RWPE1 (cell line): Measurements from ENCODE around the gene KSR1.

Experiments used
- CTCF ChIA-PET: fragments of 350-600 bp; sonication (Branson Sonifier 250); formaldehyde crosslinking; extraction: SDS; loops from one replicate; lab custom pipeline; 2021; lab: Yijun Ruan, JAX
- POLR2A ChIA-PET: fragments of 400-600 bp; formaldehyde crosslinking; extraction: SDS; loops from one replicate; lab custom pipeline; 2020; ENCODE audit warnings: antibody characterized with exemption; ENCODE audit not compliant: low non-redundant PET; lab: Yijun Ruan, JAX
- DNase-seq: peaks from one replicate; pipeline ENCODE4 v3.0.0; 2012; ENCODE audit warnings: low spot score
- H3K27ac ChIP-seq: fragments of 450-650 bp; 2 replicates; pipeline ENCODE4 v1.5.1; 2017
- CTCF ChIP-seq: fragments of 450-650 bp; conservative IDR thresholded peaks from 2 replicates; pipeline ENCODE4 v1.5.1; 2017; ENCODE audit warnings: low read depth, mild to moderate bottlenecking

KSR1 gene

GRCh38 chr17:27502526-27503324 is 46.5 kb downstream of the KSR1 start:
- ChIA-PET POLR2A (interaction anchor here (0.6 kb wide), 1 partner anchor 382 kb away, joined by 6 read pairs; no protein-coding TSS in a partner anchor), CTCF (no interaction called here)
- H3K27ac ChIP-seq: no peak overlapping the region
- no peak for DNase-seq
- TF ChIP-seq CTCF: no peak

- no peak for TF ChIP-seq CTCF
- DNase-seq: no peak
- CTCF ChIA-PET: no interaction called here
- no peak overlapping the region for H3K27ac ChIP-seq
- POLR2A ChIA-PET: no interaction called here
These were observed 47.4 kb downstream of the KSR1 start for GRCh38 chr17:27503611-27504010.

- DNase-seq: no peak
- ChIA-PET CTCF (no interaction called here), POLR2A (no interaction called here)
These were observed 48.1 kb downstream of the KSR1 start for GRCh38 chr17:27504188-27504995.

GRCh38 chr17:27506348-27507218 is 50.3 kb downstream of the KSR1 start:
- TF ChIP-seq CTCF: no peak
- H3K27ac ChIP-seq: no peak overlapping the region
- ChIA-PET POLR2A (no interaction called here), CTCF (interaction anchor here (0.7 kb wide), 1 partner anchor 537 kb away, joined by 3 read pairs; no protein-coding TSS in a partner anchor)
- DNase-seq: no peak

More at GRCh38 chr17:27504188-27504995, 48.1 kb downstream of the KSR1 start:
- TF ChIP-seq CTCF: no peak
- no peak overlapping the region for H3K27ac ChIP-seq

- ChIA-PET POLR2A (no interaction called here), CTCF (no interaction called here)
- no peak for DNase-seq
- no peak for TF ChIP-seq CTCF
- no peak overlapping the region for H3K27ac ChIP-seq
These were observed 55.1 kb downstream of the KSR1 start for GRCh38 chr17:27511168-27511883.
